ENCODE data around the gene TNNI2. TPM values are rescaled to one million over a fixed set of nuclear protein-coding genes. Genes with fewer than 3 reads are reported as not detected.

The TNNI2 gene
- total RNA-seq, 1 experiment from 2014 or later, result not detected

- Histone ChIP-seq H3K9me3 (ENCODE audit: control insufficient read depth, low read depth, low read length) (no peaks in the 10 kb centered on the region), H4K20me1 (ENCODE audit: control insufficient read depth, insufficient read depth, insufficient read length) (no peaks in the 10 kb centered on the region), H2AK5ac (ENCODE audit: insufficient read length, low read length) (no peak overlapping the region), H3K27me3 (ENCODE audit: insufficient read depth, low read length) (no peaks in the 10 kb centered on the region), H3K9ac (ENCODE audit: extremely low read depth, insufficient read length, low read length) (no peak overlapping the region), H3K4ac (ENCODE audit: low read depth, low read length) (no peak overlapping the region), H2BK5ac (ENCODE audit: insufficient read length, low read length) (no peak overlapping the region), H3K4me2 (ENCODE audit: insufficient read depth, insufficient read length, low read length) (no peak overlapping the region), H3K79me2 (ENCODE audit: insufficient read depth, low read length) (no peaks in the 10 kb centered on the region), H4K8ac (replicated peaks; ENCODE audit: insufficient read length, low read depth, low read length) (no peak overlapping the region), H2BK120ac (ENCODE audit: low read depth, low read length, poor library complexity, severe bottlenecking) (no peak overlapping the region), H2BK12ac (ENCODE audit: insufficient read length, low read depth, low read length) (no peak overlapping the region), H3K14ac (ENCODE audit: insufficient read depth, low read length) (no peak overlapping the region; the same call in 1 of the 2 replicates), H2BK20ac (ENCODE audit: low read depth, low read length, poor library complexity, severe bottlenecking) (no peak overlapping the region), H3K56ac (ENCODE audit: insufficient read length, low read depth, low read length) (no peak overlapping the region), H3K23me2 (ENCODE audit: insufficient read length, low read depth, low read length, poor library complexity, severe bottlenecking) (no peaks in the 10 kb centered on the region), H3K27ac (ENCODE audit: insufficient read length, low read depth, low read length) (no peak overlapping the region), H3K23ac (ENCODE audit: insufficient read length, low read depth, low read length) (no peak overlapping the region), H3K79me1 (ENCODE audit: insufficient read depth, low read depth, low read length, poor library complexity, severe bottlenecking) (no peaks in the 10 kb centered on the region), H4K5ac (ENCODE audit: insufficient read length, low read depth, low read length) (no peak overlapping the region), H4K91ac (ENCODE audit: insufficient read length, low read depth, low read length) (no peak overlapping the region), H3T11ph (ENCODE audit: low read length) (no peak overlapping the region), H3K4me1 (ENCODE audit: insufficient read depth, low read length) (no peaks in the 10 kb centered on the region), H3K18ac (ENCODE audit: insufficient read length, low read depth, low read length) (no peak overlapping the region), H2AFZ (ENCODE audit: low read length) (no peak overlapping the region), H2BK15ac (ENCODE audit: low read depth, low read length) (no peak overlapping the region)
- Mint-ChIP-seq H3K9me3 (no peaks in the 10 kb centered on the region), H3K27me3 (ENCODE audit: low read depth) (peaks cover 12% of the 10 kb centered on the region), H3K27ac (no peak overlapping the region), H3K4me1 (no peaks in the 10 kb centered on the region), H3K4me3 (no peak overlapping the region), H3K36me3 (ENCODE audit: insufficient read depth in 1 of 3, low read depth in 3 of 3) (no peaks in the 10 kb centered on the region)
- whole genome bisulfite sequencing (ENCODE audit: extremely low coverage, insufficient read length, low lambda C conversion rate), result no CpG with 5 or more reads among the region's 11 CpGs
- no peak for TF ChIP-seq CTCF (conservative IDR thresholded peaks at IDR 0.05)
- DNase-seq, result no peak
These were observed 17.1 kb downstream of the TNNI2 start for GRCh38 chr11:1855886-1856265.

Measured in H9 (cell line).